GM19035 (cell line): ENCODE data around the gene COTL1.
"Not testable (repeated sequence)": the region's sequence is repeated elsewhere in the genome, so short reads cannot be mapped to it uniquely, and the experiment has no call there.

Experiments used
- ATAC-seq: cut with Tn5 transposase; IDR thresholded peaks from one replicate; pipeline ENCODE4 v1.9.1; 2021; ENCODE audit not compliant: unreplicated experiment

COTL1 gene

DNA sequence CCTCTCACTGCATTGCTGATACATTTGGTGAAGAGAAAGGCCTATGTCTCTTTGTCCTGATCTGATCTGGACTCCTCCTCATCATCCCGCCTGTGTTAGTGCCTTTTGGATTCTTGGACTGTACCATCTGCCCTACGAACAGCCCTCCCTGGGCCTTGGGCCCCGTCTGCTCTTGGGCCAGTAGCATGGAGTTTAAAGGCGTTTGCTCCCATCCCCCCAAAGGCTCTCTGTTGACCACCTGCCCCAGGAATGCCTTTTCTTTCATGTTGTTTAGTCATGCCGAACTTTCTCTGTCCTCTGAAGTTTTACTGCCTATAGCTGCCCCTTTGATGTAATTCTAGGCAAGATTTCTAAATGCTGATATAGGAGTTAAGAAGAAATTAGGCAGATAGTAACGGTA, 82.5 kb downstream of the COTL1 start:
- ATAC-seq = no peak

DNA sequence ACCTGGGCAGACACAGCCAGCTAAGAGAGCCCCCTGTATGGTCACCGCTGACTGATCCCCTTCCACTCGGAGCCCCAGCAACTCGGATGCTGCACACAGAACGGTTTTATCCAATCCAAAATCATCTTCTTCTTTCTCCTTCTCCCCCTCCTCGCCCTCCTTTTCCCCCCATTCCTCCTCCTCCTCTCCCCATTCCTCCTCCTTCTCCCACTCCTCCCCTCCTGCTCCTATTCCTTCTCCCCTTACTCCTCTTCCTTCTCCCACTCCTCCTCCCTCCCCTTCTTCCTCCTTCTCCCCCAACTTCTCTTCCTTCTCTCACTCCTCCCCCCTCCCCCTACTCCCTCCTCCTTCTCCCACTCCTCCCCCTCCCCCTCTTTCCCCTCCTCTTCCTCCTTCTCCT, 83.1 kb downstream of the COTL1 start:
- ATAC-seq = no peak

DNA sequence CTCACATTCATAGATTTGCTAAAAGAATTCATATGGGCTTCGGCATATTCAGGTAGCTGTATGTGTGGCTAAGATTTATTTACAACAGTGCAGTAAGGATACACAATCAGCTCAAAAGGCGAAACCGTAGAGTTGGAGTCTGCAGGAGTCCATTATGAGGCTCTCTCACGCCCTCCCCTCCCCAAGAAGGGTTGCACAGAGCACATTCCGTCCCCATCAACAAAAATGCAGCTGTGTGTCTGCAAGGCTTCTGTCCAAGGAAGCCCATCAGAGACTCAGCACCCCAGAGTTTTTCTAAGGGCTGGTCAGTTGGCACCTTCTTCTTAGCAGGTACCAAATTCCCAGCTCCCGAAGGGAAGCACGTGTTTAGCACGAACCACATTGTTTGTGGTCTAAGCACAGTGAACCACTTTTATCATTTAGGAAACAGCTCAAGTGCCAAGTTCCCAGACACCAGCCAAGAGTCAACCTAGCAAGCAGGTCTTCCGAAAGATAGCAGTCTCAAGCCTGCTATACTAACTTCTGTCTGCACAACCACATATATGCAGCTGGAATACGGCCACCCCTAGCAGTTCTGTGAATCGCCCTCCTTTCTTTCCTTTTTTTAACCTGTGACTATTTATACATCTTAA, 84.9 kb downstream of the COTL1 start:
- no peak for ATAC-seq

DNA sequence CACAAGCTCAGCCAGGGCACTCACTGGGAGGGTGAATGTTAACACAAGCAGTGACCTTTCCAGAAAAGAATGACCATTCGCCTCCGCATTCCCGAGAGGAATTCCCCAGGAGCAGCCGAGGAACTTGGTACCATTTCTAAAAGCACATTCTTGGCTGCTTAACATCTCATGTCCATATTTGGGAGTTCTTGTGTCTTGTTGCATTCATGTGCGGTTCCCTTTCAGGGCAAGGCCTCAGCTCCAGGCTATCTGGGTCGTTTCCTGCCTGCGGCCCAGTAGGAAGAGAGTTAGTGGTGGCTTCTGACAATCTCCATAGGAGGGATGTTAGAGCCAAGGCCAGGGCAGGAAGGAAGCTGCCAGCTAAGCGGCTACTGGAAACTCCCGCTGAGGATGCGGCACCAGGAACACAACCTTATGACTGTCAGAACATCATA, 85.6 kb downstream of the COTL1 start:
- ATAC-seq = no peak

DNA sequence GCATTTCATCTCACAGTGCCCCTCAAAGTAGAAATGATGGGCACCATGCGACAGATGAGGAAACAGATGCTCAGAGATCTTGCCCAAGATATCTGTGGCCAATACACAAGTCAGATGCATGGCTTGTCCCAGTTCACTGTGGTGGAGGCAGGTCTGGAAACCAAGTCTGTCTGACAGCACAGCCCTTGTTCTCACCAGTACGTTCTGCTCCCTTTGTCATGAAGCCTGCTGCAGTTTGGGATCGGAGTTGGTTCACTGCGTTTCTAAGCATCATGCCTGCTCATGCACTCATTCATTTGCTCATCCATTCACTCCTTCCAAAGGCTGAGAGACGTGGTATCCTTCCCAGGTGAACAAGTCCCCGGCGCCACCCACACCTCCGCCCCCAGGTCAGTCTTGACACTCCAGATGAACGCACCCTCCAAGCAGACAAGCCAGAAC, 86.2 kb downstream of the COTL1 start:
- no peak for ATAC-seq

DNA sequence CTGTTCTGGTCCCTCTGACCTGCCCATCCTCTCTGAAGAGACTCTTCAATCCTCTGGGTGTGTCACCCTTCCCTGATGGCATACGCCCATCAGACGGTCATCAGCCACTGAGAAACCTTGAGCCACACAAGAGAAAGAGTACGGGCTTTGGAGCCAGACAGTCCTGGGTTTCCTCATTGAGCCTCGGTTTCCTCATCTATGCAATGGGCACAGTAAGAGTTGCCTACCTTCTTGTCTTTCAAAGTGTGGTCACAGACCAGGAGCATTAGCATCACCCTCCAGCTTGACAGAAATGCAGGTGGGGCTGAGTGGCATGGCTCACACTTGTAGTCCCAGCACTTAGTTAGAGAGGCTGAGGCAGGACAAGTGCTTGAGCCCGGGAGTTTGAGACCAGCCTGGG, 87.3 kb downstream of the COTL1 start:
- ATAC-seq = no peak

DNA sequence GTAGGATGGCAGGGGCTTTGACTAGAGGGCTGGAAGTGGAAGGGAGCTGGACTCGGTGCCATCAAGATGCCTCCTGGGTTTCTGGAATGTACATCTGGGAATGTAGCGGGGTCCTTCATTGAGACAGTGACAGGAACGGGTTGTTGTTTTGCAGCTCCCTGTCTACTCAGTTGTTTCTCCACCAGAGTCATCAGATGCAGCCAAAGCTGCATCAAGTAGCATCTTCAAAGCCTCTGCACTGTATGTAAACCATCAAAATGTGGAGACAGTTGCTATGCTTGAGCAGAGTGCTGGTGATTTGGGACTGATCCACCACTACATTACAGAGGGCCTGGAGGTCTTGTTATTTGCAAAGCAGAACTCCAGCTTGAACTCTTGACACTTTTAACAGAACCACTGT, 88.3 kb downstream of the COTL1 start:
- no peak for ATAC-seq

DNA sequence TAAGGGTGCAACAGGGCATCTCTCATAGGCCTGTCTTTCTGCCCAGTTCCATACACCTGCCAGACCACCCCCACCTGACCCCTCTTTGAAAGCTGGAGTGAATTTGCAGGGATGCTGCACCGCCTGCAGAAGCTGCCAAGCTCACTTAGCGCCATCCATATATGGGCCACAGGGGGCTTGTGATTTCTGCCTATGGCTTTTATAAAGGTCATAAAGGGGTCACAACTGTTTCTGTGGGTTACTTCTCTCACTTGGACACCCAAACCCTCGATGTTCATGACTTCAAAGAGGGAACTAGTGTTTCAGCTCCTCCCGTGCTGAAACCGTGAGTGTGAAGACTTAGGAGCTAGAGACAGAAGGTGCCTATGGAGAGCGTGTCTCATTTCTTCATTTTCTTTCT, 89.6 kb downstream of the COTL1 start:
- ATAC-seq = no peak

DNA sequence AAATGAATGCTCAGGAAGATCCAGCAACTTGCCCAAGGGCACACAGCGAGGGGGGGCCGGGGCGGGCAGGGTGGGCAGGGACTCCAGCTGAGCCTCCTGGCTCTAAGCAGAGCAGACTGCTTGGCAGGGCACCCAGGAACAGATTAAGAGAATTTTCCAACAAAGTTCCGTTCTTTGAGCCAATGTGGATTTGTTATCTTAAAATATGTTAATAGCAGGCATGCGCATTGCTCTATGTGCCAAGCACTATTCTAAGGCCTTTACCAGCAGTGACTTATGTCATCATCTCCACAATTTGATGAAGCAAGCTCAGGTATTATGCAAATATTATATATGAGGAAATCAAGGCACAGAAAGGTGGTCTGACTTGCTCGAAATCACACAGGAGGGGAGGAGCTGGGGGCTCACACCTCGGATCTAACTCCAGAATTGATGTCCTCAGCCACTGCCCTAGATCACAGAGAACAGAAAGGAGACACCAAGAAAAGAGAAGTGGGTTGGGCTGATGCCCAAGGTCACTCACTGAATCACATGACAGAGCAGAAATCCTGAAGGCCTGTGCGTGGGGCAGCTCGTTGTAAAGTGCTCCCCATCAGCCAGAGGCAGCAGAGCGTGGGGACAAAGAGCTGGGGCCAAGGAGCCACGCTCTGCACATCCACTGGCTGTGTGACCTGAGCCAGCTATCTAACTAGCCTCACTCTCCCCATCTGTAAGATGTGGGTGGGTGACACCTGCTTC, 90.2 kb downstream of the COTL1 start:
- no peak for ATAC-seq

DNA sequence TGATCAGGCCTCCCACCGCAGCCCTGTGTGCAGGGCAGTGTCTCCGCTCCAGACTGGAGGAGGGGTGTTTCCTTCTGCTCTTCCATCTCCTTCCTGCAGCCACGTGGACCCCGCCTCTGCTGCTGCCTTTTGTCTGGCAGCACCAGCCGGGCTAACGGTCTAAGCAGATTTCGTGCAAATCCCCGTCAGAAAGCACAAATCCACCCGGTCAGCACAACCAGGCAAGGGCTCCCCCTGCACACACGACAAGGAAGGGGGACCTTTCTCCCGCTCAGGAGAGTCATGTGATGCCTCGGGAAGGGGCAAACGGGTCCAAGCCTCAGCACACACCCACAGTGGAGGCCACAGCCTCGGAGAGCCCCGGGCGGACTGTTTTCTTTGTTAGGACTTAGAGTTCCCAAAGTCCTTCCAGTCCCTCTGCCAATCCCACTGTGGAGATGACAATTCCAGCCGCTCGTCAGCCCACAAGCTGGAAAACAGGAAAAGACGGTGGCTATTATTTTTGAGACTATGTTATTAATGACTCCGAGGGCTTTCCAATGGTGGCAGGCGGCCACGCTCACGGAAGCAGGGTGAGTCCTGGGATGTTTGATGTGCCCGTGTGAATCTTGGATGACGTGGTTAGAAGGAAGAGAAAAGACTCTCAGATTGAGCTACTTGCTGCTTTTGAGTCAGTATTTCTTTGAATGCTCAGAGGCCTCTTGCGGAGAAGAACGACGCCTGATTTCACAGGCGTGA, 90.9 kb downstream of the COTL1 start:
- no peak for ATAC-seq

DNA sequence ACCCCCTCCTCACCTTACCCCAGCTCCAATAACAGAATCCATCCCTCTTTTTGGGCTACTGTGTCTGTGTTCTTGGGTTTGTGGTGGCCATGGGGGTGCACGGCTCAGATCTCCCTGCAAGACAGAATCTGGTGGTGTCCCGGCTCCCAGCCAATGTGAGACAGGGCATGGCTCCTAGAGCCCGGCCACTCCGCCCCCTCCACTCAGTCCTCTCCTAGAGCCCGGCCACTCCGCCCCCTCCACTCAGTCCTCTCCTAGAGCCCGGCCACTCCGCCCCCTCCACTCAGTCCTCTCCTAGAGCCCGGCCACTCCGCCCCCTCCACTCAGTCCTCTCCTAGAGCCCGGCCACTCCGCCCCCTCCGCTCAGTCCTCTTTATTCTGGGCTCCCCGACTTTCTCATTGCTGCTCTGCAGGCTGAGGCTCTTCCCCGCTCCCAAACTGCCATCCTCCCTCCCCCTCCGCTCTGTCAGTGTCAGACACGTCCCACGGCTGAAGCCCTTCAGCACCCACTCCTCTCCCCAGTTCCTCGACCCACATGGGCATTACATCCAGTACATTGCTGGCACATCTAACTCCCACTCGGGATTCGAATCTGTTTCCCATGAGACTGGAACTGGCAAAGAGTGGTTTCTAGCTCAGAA, 92.8 kb downstream of the COTL1 start:
- not testable (repeated sequence) for ATAC-seq

DNA sequence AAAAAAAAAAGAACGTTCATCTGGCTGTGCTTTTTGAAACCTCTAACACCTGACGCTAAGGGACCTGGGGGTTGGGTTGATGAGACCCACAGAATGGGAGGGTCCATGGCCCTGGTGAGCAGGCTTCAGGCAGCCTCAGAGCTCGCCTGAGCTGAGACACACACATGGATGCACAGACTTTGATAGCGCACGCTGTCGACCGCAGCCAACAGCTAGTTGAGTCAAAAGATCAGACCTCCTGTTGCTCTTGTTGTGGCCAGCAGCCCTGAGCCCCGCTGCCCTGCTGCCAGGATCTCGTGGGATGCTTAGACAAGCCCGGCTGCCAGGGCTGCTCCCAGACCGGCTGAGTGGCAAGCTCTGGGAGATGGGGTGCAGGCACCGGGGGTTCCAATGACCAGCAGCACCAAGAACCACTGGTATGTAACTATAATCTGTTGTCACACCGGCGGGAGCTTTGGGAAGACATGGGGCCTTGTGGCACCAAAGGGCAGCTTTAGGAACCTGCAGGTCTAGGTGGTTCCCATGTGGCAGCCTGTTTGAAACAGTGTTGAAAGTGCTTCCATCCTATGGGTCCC, 93.4 kb downstream of the COTL1 start:
- no peak for ATAC-seq

DNA sequence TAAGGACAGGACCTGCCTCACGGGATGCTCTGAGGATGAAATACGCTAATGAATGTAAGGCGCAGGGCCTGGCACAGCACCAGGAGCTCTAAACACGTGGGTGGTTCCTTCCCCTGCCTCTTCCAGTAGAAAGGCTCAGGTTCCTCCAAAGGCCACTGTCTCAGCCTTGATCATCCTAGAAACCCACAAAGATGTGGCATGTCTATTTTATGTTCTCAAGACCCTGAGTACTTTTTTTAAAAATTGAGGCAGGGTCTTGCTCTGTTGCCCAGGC, 96.4 kb downstream of the COTL1 start:
- no peak for ATAC-seq

DNA sequence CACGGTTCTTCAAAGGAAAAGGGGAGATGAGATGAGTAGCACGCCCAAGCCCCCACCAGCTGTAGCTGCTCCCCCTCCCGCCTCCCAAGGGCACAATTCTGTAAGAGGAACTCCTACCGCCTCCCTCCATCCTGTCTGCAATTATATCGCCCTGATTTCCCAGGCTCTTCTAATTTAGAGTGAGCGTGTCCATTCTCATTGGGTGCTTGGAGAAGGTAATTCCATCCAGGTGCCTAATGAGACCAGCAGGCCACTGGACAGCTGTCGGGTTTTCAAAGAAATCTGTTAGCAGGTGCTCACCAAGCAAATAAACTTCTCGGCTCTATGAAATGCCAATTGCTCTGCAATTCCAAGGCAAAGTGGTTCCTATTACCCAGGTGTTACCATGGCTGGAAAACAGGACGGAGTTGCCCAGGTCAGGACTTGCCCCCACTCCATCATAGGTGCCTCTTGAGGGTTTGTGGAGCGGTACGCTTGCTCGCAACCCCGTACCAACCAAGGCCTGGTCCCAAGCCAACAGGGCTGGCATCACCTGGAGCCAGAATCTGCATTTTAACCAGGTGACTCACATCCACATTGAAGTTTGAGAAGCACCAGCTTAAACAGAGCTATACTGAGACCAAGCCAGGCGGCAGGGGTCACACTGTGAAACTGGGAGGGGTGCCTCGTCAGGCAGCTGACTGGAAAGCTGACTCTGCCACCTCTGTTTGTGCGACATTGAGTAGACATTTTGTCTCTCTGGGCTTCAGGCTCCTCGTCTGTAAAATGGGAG, 97.0 kb downstream of the COTL1 start:
- ATAC-seq = no peak

DNA sequence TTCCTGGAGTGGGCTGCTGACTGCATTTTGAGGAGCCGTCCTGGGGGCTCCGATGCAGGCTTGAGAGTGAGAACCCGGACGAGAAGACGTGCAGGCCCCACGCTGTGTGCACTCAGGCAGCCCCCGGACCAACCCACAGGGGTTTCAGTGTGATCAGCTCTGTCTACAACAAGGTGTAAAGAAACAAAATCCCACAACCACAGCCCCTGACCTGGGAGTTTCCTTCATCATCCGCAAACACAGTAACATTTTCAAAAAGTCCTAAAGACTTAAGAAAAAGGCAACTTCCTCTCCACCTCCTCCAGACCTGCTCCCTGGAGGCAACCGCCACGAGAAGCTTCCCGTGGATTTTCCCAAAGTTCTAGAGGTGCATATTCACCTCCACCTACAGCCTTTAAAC, 98.0 kb downstream of the COTL1 start:
- ATAC-seq = no peak

DNA sequence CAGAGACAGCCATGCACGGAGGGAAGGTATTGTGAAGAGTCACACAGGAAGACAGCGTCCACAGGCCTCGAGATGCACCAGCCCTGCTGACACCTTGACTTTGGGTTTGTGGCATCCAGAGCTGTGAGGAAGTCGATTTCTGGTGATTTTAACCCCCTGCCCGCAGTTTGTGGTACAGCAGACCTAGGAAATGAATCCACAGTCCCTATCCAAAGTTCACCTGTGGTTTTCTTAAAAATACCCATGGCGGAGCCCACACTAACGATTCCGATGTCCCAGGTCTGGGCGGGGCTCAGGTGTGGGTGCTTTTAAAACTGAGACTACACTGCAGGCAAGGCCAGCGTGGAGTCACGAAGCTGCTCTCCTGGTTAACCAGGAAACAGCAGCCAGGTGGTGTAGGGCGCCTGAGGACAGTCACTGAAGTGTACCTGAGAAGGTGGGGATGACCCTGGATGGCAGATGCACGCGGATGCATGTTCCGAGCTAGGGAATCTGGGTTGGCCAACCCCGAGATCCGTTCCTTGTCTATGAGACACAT, 99.0 kb downstream of the COTL1 start:
- no peak for ATAC-seq

DNA sequence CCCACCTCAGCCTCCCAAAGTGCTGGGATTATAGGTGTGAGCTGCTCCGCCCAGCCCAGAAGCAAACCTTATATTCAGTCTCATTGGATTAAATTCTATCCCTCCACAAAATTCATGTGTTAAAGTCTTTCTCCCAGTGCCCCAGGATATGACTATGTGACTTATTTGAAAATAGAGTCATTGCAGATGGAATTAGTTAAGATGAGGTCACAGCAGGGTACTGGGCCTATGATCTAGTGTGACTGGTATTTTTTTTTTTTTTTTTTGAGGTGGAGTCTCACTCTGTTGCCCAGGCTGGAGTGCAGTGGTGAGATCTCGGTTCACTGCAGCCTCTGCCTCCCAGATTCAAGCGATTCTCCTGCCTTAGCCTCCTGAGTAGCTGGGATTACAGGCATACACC, 99.7 kb downstream of the COTL1 start:
- not testable (repeated sequence) for ATAC-seq

DNA sequence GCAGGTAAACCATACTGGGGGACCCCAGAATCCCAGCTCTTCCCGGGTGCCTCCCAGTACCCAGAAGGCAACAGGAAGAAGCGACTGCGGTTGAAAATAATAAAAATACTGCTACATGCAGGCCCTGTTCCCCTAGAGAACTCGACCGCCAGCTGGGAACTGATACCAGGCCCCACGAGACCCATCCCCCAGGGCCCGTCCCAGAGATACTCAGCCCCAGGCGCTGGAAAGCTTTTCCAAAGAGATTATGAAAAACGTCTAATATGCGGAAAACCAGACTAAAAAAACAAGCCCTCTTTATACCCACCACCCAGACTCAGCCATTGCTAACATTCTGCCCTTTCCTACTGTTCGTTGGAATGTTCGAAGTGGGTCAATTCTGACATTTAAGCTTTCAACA, 100.5 kb downstream of the COTL1 start:
- ATAC-seq = no peak
